Effector memory CD8-positive, alpha-beta T cell (primary cell): ENCODE measurements around the gene IFFO2.

Experiments
- ATAC-seq: fragments of 150-1000 bp; cut with Tn5 transposase; replicated peaks from 2 replicates; pipeline ENCODE4 v1.10.0; 2021; ENCODE audit warnings: mild to moderate bottlenecking, moderate library complexity
- DNase-seq, 3 experiments: peaks; one replicate each; pipeline ENCODE4 v3.0.0; 2021
- H3K27ac Mint-ChIP-seq, 2 donors: one replicate each; pipeline ENCODE4 v1.8.0; 2022; ENCODE audit warnings: mild to moderate bottlenecking in 2 of 2, mixed read lengths in 2 of 2, moderate library complexity in 2 of 2
- H3K27me3 Mint-ChIP-seq, 2 donors: one replicate each; pipeline ENCODE4 v1.8.0; 2022; ENCODE audit warnings: mixed read lengths in 2 of 2
- H3K36me3 Mint-ChIP-seq: one replicate; pipeline ENCODE4 v1.8.0; 2022; ENCODE audit warnings: mild to moderate bottlenecking, moderate library complexity, mixed read lengths; ENCODE audit not compliant: insufficient read depth
- H3K4me1 Mint-ChIP-seq, 2 donors: one replicate each; pipeline ENCODE4 v1.8.0; 2022; ENCODE audit warnings: low read depth in 2 of 2, mixed read lengths in 2 of 2
- H3K4me3 Mint-ChIP-seq, 2 donors: one replicate each; pipeline ENCODE4 v1.8.0; 2022; ENCODE audit warnings: mild to moderate bottlenecking in 2 of 2, mixed read lengths in 2 of 2, moderate library complexity in 2 of 2
- H3K9me3 Mint-ChIP-seq, 2 donors: one replicate each; pipeline ENCODE4 v1.8.0; 2022; ENCODE audit warnings: mixed read lengths in 2 of 2

IFFO2 gene

DNA sequence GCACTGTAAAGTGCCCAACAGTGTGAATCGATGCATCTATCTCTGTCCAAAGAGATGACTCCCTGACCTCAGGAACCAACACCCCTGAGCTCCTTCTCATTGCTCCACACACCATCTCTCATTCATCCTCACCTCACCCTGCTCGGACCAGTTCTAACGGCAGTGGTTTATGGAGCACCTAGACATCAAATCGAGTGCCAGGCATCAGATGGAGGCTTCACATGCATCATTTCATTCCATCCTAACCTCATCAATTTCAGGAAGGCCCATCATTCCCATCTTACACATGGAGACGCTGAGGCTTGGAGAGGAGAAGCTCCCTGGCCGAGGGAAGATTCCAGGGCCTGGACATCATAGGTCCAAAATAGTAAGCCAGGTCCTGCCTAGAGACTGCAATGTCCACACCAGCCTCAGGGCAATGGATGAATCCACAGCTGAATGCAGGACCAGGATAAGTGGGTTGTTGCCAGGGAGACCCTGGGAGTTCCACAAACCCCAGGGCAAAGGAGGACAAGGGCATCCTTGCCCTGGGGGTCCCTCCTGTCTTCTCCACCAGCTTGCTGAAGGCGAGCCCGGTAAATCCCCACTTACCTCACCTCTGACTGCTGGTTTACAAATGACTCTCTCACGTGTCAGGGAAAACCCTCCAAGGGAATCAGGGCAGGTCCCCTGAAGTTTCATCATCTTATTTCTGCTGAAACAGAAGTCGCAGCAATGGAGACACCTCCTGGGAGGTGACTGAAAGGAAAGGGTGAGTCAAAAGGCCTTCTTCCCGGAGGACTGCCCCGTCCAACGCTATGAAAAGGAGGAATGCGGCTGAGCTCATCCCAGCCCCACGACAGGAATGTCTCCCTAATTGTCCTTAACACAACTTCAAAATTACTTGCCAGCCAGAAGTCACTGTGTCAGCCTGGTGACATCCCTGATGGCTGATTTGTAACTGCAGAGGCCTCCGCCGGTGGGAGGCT is 9.0 kb upstream of the IFFO2 start:
- DNase-seq (no peak), ATAC-seq (no peak)
- Mint-ChIP-seq H3K9me3 (no peaks in the 10 kb centered on the region), H3K36me3 (no peaks in the 10 kb centered on the region), H3K4me3 (no peak overlapping the region), H3K4me1 (no peaks in the 10 kb centered on the region), H3K27ac (no peak overlapping the region), H3K27me3 (peaks cover 8 to 22% of the 10 kb centered on the region in 2 donors)

DNA sequence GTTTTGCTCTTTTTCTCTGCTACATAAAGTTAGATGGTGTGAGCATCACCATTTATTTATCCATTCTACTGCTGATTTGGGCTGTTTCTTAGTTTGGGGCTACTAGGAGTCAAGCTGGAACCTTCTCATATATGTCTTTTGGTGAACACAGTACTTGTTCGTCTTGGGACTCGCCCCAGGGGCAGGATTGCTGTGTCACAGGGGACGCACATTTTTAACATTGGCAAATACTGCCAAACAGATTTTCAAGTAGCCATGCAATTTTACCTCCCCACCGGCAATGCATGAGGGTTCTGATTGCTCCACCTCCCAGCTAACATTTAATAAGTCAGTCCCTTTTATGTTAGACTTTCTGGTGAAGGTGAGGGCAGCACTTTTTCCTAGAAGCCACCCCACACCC is 7.5 kb upstream of the IFFO2 start:
- no peak overlapping the region for H3K4me3 Mint-ChIP-seq
- no peak for DNase-seq
- H3K9me3 Mint-ChIP-seq = no peaks in the 10 kb centered on the region
- H3K36me3 Mint-ChIP-seq = no peaks in the 10 kb centered on the region
- no peak overlapping the region for H3K27ac Mint-ChIP-seq
- no peaks in the 10 kb centered on the region for H3K4me1 Mint-ChIP-seq
- H3K27me3 Mint-ChIP-seq = peaks cover 7 to 22% of the 10 kb centered on the region in 2 donors
- ATAC-seq = no peak

DNA sequence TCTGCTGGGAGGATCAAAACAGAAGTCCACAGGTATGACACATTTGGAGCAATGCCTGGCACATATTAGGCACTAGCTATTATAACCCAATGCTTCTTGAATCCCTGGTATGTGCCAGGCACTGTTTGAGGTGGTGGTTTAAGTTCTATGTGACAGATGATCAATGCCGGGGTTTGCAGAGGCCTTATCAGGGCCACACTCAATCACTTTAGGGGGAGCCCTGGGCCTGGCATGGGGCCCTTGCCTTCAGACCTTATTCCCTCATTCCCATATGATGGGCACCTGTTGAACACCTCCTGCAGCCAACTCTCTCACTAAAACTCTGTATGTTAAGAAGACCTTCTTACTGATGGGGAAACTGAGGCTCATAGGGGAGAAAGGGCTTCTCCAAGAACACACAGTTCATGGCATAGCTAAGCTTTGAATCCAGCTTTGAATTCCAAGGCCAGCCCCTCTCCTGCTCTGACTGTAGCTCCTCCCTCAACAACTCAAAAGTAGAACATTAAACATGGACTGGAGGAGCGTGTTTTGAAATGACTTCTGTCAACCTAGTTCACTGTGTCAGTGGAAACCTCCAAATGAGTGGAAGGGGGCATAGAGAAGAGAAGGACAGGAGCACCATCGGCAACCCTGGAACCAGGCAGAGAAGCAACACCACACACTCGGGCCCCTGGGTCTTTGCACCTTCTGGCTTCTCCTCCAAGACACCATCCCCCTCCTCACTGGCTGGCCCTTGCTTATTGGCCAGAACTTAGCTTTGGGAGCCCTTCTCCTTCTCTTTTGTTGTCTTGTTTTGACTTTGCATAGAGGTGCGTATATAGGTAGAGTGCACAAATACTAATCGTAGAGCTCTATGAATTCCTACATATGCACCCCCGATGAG is 6.6 kb upstream of the IFFO2 start:
- DNase-seq (no peak), ATAC-seq (no peak)
- Mint-ChIP-seq H3K9me3 (no peaks in the 10 kb centered on the region), H3K27me3 (peaks cover 0 to 13% of the 10 kb centered on the region in 2 donors), H3K27ac (no peak overlapping the region), H3K36me3 (no peaks in the 10 kb centered on the region), H3K4me3 (no peak overlapping the region), H3K4me1 (peaks cover 2 to 3% of the 10 kb centered on the region in 2 donors)

DNA sequence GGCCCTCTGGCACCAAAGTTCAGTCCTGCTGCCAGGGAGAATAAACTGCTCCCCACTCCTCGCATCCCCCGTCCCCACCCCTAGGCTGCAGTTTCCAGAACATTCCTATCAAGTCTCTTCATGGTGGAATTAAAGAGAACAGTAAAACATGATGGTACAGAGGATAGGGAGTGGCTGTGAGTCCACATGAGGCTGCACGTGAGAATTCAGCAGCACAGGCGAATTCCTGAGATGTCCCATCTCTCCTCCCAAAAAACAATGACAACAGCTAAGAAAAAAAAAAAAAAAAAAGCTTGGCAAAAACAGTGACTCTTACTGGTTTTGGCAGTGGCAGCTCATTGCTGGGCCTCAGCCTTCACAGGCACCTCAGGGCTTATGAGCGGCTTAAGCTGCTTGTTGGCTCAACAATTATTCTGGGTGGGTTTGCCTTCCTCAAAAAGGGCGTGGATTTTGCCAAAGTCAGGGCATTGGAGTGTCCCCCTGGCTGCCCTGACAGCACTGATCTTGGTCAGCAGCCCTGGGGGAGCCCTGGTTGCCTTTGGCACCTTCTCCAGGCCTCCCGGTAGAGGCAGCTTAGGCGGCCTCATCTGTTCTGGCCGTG is 5.7 kb upstream of the IFFO2 start:
- Mint-ChIP-seq H3K4me3 (no peak overlapping the region), H3K36me3 (peaks cover 2% of the 10 kb centered on the region), H3K27ac (no peak overlapping the region), H3K27me3 (peaks cover 0 to 13% of the 10 kb centered on the region in 2 donors), H3K4me1 (peaks cover 11 to 12% of the 10 kb centered on the region in 2 donors), H3K9me3 (no peaks in the 10 kb centered on the region)
- no peak for ATAC-seq
- DNase-seq = no peak

DNA sequence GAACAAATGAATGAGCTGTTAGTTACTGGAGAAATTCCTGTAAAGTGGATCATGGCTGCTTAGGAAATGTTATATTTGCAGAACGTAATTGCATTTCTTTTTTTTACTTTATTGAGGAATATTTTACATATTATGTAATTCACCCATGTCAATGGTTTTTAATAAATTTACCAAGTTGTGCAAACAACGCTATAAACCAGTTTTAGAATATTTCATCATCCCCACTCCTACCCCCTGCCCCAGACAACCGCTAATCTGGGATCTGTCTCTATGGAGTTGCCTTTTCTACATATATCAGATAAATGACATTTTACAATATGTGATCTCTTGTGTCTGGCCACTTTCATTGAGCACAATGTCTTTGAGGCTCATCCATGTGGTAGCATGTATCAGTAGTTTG is 4.3 kb upstream of the IFFO2 start:
- H3K4me1 Mint-ChIP-seq = peaks cover 11 to 16% of the 10 kb centered on the region in 2 donors
- peaks cover 0 to 9% of the 10 kb centered on the region in 2 donors for H3K27me3 Mint-ChIP-seq
- no peak overlapping the region for H3K4me3 Mint-ChIP-seq
- H3K27ac Mint-ChIP-seq = no peak overlapping the region
- peaks cover 13% of the 10 kb centered on the region for H3K36me3 Mint-ChIP-seq
- ATAC-seq (no peak), DNase-seq (no peak)
- no peaks in the 10 kb centered on the region for H3K9me3 Mint-ChIP-seq

DNA sequence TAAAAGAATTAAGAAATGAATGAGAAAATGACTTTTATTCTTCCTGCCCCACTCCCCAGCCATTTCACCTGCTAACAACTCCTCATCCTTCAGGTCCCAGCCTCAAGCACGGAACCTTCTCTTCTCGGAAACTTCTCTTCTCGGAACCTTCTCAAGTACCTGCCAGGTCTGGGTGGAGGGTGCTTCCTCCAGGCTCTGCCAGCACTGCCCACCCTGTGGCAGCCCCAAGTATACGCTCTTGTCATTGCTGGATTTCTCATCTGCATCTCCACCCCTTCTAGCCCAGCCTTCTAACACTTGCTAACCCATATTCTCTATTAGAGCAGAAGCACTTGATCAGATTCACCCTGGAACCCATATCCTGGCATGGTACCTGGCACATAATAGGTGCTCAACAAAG is 3.9 kb upstream of the IFFO2 start:
- no peaks in the 10 kb centered on the region for H3K9me3 Mint-ChIP-seq
- ATAC-seq (no peak), DNase-seq (no peak)
- peaks cover 17% of the 10 kb centered on the region for H3K36me3 Mint-ChIP-seq
- H3K4me3 Mint-ChIP-seq = no peak overlapping the region
- H3K27ac Mint-ChIP-seq = no peak overlapping the region
- H3K4me1 Mint-ChIP-seq = peaks cover 11 to 16% of the 10 kb centered on the region in 2 donors
- peaks cover 0 to 5% of the 10 kb centered on the region in 2 donors for H3K27me3 Mint-ChIP-seq

DNA sequence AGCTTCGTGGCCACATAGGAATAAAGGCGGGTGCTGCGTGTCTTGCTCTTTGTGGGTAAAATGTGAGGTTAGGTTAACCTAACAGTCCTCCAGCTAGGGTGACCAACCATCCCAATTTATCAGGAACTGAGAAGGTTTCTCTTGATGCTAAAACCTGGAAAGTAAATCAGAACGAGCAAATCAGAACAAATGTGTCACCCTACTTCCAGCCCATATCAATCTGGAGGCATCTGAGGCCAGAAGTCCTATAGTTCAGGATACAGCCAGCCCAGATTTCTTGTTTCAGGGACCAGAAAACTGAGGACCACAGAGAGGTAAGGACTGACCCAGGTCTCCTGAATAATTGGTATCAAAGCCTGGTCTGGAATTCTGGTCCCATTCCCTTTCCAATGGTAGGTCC is 3.1 kb upstream of the IFFO2 start:
- H3K27me3 Mint-ChIP-seq = no peaks in the 10 kb centered on the region
- H3K4me1 Mint-ChIP-seq = peaks cover 17 to 24% of the 10 kb centered on the region in 2 donors
- H3K27ac Mint-ChIP-seq = no peak overlapping the region

DNA sequence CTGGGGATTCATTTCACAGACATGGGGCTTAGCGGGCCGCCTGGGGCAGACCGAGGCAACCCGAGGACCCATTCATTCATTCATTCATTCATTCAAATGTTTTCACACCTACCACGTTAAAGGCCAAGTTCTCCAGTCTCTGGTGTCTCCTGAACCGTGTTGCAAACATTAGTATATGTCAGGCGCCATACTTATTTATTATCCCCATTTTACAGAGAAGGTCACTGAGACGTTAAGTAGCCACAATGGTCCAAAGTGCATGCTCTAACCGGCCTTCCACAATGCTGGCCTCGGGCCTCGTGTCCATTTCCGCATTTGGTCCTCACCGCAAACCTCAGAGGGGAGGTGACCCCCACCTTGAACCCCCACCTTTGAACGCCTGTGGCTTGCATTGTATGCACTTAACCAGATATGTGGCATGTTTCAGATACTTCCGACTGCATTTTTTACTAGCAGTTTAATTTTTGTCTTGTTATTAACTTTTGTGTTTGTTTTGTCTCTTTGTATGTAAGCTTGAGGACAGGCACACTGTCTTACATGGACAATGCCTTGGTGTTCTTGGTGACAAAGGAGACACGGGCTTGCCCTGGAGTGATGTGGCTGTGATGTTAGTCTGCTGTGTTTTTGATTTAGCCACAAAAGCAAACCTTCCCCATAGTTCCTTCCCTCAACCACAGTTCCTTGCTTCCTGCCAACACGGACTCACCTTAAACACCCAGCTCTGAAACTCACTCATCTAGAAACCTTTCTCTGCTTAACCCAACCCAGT is 1.2 kb upstream of the IFFO2 start:
- Mint-ChIP-seq H3K9me3 (no peaks in the 10 kb centered on the region), H3K27me3 (no peaks in the 10 kb centered on the region), H3K4me3 (peak overlapping the region; percentile 90), H3K36me3 (peaks cover 42% of the 10 kb centered on the region), H3K27ac (peak overlapping the region; percentile 62 to 89), H3K4me1 (peaks cover 33 to 42% of the 10 kb centered on the region in 2 donors)
- DNase-seq (no peak), ATAC-seq (no peak)

More for the DNA sequence above, 3.1 kb upstream of the IFFO2 start:
- H3K9me3 Mint-ChIP-seq = no peaks in the 10 kb centered on the region
- no peak for ATAC-seq
- peaks cover 26% of the 10 kb centered on the region for H3K36me3 Mint-ChIP-seq
- DNase-seq = no peak
- no peak overlapping the region for H3K4me3 Mint-ChIP-seq

DNA sequence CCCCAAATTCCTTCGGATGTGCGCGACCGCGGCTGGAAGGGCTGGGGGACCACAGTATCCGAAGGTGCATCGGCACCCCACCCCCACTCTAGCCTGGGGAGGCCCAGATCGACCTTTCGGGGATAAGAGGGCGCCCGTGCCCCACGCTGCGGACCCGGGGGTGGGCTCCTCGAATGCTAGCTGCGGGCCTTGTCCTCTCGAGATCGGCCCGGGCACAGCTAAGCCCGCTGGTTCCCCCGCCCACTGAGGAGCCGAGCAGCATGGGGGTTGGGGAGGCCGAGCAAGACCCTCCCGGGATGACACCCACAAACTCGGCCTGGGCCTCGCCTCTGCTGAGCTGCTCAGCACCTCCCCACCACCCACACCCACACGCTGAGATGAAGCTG is 653 bp upstream of the IFFO2 start:
- Mint-ChIP-seq H3K9me3 (no peaks in the 10 kb centered on the region), H3K27ac (peak overlapping the region; percentile 62 to 89), H3K36me3 (peaks cover 48% of the 10 kb centered on the region), H3K4me3 (peak overlapping the region; percentile 90), H3K4me1 (peaks cover 39 to 48% of the 10 kb centered on the region in 2 donors), H3K27me3 (no peaks in the 10 kb centered on the region)
- ATAC-seq (no peak), DNase-seq (no peak)

DNA sequence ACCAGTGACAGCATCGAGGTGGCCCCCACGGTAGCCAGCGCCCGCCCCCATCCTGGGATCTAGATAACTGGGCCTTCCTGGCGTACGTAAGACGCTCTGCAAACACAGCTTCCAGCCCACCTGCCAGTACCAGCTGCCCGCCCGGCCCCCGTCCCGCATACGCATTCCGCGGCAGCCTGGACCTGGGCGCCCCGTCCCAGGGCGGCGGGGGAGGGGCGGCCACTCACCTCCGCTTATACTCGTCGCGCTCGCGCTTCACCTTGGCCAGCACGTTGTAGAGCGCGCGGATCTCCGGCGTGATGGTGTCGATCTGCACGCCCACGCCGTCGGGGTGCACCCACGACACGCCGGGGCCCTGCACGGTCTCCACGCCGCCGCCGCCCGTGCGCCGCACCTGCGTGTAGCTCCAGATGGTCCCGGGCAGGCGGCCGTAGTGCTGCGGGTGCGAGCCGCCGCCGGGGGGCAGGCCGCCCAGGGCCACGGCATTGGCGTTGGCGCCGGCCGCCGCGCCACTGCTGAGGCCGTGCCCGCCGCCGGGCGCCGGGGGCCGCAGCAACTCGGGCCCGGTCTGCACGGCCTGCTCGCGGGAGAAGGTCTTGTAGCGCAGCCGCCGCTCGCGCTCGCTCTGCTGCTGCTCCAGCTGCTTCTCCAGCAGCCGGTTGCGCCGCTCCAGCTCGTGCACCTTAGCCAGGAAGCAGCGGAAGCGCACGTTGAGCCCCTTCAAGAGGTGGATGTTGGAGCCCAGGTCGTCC is 859 bp downstream of the IFFO2 start:
- Mint-ChIP-seq H3K9me3 (no peaks in the 10 kb centered on the region), H3K4me3 (peak overlapping the region; percentile 86 to 91), H3K27me3 (no peaks in the 10 kb centered on the region), H3K4me1 (peaks cover 50 to 56% of the 10 kb centered on the region in 2 donors), H3K36me3 (peaks cover 63% of the 10 kb centered on the region), H3K27ac (peak overlapping the region; percentile 100)
- DNase-seq (peak; percentile 45 to 51 (median 49)), ATAC-seq (peak; percentile 4)

DNA sequence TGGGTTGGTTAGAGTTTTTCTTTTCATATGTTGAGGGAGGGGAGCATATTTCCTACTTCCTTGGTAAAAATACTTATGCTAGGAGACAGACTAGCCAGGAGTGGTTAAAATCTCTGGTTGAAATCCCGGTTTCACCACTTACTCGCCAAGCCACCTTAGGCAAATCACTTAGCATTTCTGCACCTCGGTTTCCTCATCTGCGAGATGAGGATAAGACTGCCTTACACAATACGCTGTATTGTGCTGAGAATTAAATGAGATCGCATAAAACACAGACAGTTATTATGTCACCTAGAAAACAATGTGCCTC is 1.4 kb downstream of the IFFO2 start:
- H3K27ac Mint-ChIP-seq = peak overlapping the region; percentile 100
- H3K4me3 Mint-ChIP-seq = peak overlapping the region; percentile 86 to 91
- H3K36me3 Mint-ChIP-seq = peaks cover 68% of the 10 kb centered on the region
- H3K27me3 Mint-ChIP-seq = no peaks in the 10 kb centered on the region
- no peak for ATAC-seq
- no peaks in the 10 kb centered on the region for H3K9me3 Mint-ChIP-seq
- peaks cover 54 to 60% of the 10 kb centered on the region in 2 donors for H3K4me1 Mint-ChIP-seq
- no peak for DNase-seq

DNA sequence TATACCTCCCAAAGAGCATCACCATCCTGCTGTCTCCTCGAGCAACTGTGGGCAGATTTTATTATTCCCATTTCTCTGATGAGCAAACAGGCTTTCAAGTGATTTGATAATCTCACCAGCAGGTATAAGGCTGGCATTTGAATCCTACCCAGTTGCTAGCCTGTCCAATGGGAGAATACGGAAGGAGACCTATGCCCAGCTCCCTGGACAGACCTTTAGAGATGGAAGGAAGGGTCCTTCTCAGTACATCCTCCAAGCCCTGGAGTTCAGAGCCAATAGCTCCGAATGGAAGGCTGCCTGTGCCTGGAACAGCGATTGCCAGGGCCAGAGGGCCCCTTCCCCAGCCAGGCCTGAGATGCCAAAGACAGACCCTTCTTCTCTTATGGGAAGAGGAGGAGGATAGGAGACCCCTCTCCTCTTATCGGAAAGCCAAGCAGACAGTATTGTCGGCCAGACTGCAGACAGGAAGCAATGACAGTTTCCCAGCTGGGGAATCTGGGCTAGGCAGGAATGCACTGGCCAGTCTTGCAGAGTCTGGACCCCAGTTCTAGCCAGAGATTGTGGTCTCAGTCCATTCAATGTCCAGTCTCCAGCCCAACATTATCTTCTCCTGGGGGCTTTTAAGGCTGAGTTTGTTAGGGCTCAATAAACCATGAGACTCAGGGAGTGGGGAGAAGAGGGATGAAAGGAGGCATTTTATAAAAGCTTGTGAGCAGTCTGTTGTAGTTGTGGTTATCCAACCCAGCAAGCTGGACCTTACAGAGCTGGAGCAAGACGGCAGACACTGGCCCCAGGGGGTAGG is 2.0 kb downstream of the IFFO2 start:
- Mint-ChIP-seq H3K4me1 (peaks cover 60 to 67% of the 10 kb centered on the region in 2 donors), H3K27ac (peak overlapping the region; percentile 100), H3K4me3 (peak overlapping the region; percentile 86 to 91), H3K9me3 (no peaks in the 10 kb centered on the region), H3K27me3 (no peaks in the 10 kb centered on the region), H3K36me3 (peaks cover 74% of the 10 kb centered on the region)
- ATAC-seq (no peak), DNase-seq (no peak)
